Mesenchymal stem cell (in vitro differentiated cells and primary cell): ENCODE results near the gene GOLGA6L10. TPM values are rescaled to one million over a fixed set of nuclear protein-coding genes. Genes with fewer than 3 reads are reported as not detected.
"Not testable (repeated sequence)": the region's sequence is repeated elsewhere in the genome, so short reads cannot be mapped to it uniquely, and the experiment has no call there.

ENCODE experiments used
- DNase-seq: peaks from one replicate; pipeline ENCODE4 v3.0.0-alpha.2; 2013
- H2AFZ ChIP-seq: one replicate; pipeline ENCODE4 v1.6.1; 2013; ENCODE audit warnings: low read depth, mild to moderate bottlenecking, control low read depth, inconsistent platforms, low read length, moderate library complexity
- H2AK5ac ChIP-seq: 2 replicates; pipeline ENCODE4 v1.6.1; 2013; ENCODE audit warnings: low read length, moderate library complexity, mild to moderate bottlenecking, inconsistent platforms; ENCODE audit not compliant: severe bottlenecking
- H2BK120ac ChIP-seq: one replicate; pipeline ENCODE4 v1.6.1; 2013; ENCODE audit warnings: low read depth, mild to moderate bottlenecking, inconsistent platforms, low read length, moderate library complexity
- H2BK12ac ChIP-seq, 2 experiments: one replicate each; pipeline ENCODE4 v1.6.1; 2013; ENCODE audit warnings: inconsistent platforms in 2 of 2, low read length in 2 of 2, mild to moderate bottlenecking in 2 of 2, moderate library complexity in 2 of 2, control low read depth in 1 of 2
- H2BK15ac ChIP-seq: one replicate; pipeline ENCODE4 v1.6.1; 2013; ENCODE audit warnings: mild to moderate bottlenecking, low read depth, inconsistent platforms; ENCODE audit not compliant: poor library complexity, severe bottlenecking
- H2BK5ac ChIP-seq: 2 replicates; pipeline ENCODE4 v1.6.1; 2013; ENCODE audit warnings: low read depth, mild to moderate bottlenecking, low read length, control low read depth, inconsistent platforms; ENCODE audit not compliant: poor library complexity, severe bottlenecking
- H3K14ac ChIP-seq, 2 experiments: one replicate each; pipeline ENCODE4 v1.6.1; 2013; ENCODE audit warnings: inconsistent platforms in 2 of 2, low read length in 2 of 2, control low read depth in 1 of 2, mild to moderate bottlenecking in 1 of 2, moderate library complexity in 1 of 2
- H3K18ac ChIP-seq, 2 experiments: one replicate each; pipeline ENCODE4 v1.6.1; 2013; ENCODE audit warnings: inconsistent platforms in 2 of 2, low read length in 2 of 2, control low read depth in 1 of 2, low read depth in 1 of 2, mild to moderate bottlenecking in 1 of 2
- H3K23ac ChIP-seq, 2 experiments: one replicate each; pipeline ENCODE4 v1.6.1; 2013; ENCODE audit warnings: inconsistent platforms in 2 of 2, low read length in 2 of 2, mild to moderate bottlenecking in 2 of 2, moderate library complexity in 2 of 2, control low read depth in 1 of 2
- H3K27ac ChIP-seq: 2 replicates; pipeline ENCODE4 v1.5.1; 2013; ENCODE audit warnings: mild to moderate bottlenecking, moderate library complexity, low read length, control low read depth, inconsistent platforms; ENCODE audit not compliant: poor library complexity, severe bottlenecking
- H3K27me3 ChIP-seq, 2 experiments: 2 replicates each; pipeline versions ENCODE4 v1.6.1 to v1.7.0; 2013; ENCODE audit warnings: low read length in 2 of 2, mild to moderate bottlenecking in 2 of 2, moderate library complexity in 2 of 2, control low read depth in 1 of 2, inconsistent platforms in 1 of 2; ENCODE audit not compliant: control insufficient read depth in 1 of 2, insufficient read depth in 1 of 2
- H3K36me3 ChIP-seq, 2 experiments: 2 replicates each; pipeline versions ENCODE4 v1.6.1 to v1.7.0; 2013; ENCODE audit warnings: low read length in 2 of 2, control low read depth in 1 of 2, inconsistent platforms in 1 of 2, low read depth in 1 of 2, mild to moderate bottlenecking in 1 of 2; ENCODE audit not compliant: insufficient read depth in 2 of 2, control insufficient read depth in 1 of 2
- H3K4ac ChIP-seq, 2 experiments: one replicate each; pipeline ENCODE4 v1.6.1; 2013; ENCODE audit warnings: inconsistent platforms in 2 of 2, low read length in 2 of 2, mild to moderate bottlenecking in 2 of 2, moderate library complexity in 2 of 2, control low read depth in 1 of 2, low read depth in 1 of 2
- H3K4me1 ChIP-seq: 2 replicates; pipeline ENCODE4 v1.6.1; 2013; ENCODE audit warnings: low read depth, low read length, control low read depth; ENCODE audit not compliant: control insufficient read depth, insufficient read depth
- H3K4me2 ChIP-seq: 2 replicates; pipeline ENCODE4 v1.6.1; 2013; ENCODE audit warnings: low read length, mild to moderate bottlenecking, inconsistent platforms; ENCODE audit not compliant: poor library complexity, severe bottlenecking
- H3K4me3 ChIP-seq, 2 experiments: 2 replicates each; pipeline versions ENCODE4 v1.5.1 to v1.7.0; 2013; ENCODE audit warnings: low read length in 2 of 2, mild to moderate bottlenecking in 2 of 2, control low read depth in 1 of 2, low read depth in 1 of 2; ENCODE audit not compliant: insufficient read depth in 1 of 2
- H3K79me1 ChIP-seq: replicated peaks from 2 replicates; pipeline ENCODE4 v1.6.1; 2013; ENCODE audit warnings: mild to moderate bottlenecking, control low read depth, low read length, inconsistent platforms; ENCODE audit not compliant: poor library complexity, severe bottlenecking
- H3K9ac ChIP-seq: 2 replicates; pipeline ENCODE4 v1.7.0; 2013; ENCODE audit warnings: mild to moderate bottlenecking, low read length, moderate library complexity
- H3K9me3 ChIP-seq: 2 replicates; pipeline ENCODE4 v1.7.0; 2013; ENCODE audit warnings: mild to moderate bottlenecking, low read length; ENCODE audit not compliant: control insufficient read depth
- H4K8ac ChIP-seq: one replicate; pipeline ENCODE4 v1.6.1; 2013; ENCODE audit warnings: inconsistent platforms, mild to moderate bottlenecking, low read length, moderate library complexity
- H4K91ac ChIP-seq: one replicate; pipeline ENCODE4 v1.6.1; 2013; ENCODE audit warnings: mild to moderate bottlenecking, low read length, inconsistent platforms
- WGBS: methylation state at CpG from one replicate; pipeline ENCODE4 v1.1.7; 2013; ENCODE audit warnings: mixed read lengths; 5-methylcytosine and 5-hydroxymethylcytosine counted together
- polyA plus RNA-seq, 2 experiments: library from polyadenylated mRNA; stranded (reverse); fragments of 200-250 nt; gene quantifications; one replicate each; pipeline ENCODE4 v1.2.3, GENCODE V29; 2013

The GOLGA6L10 gene
- polyA plus RNA-seq (2013, experiment 1 of 2), result 0.33 TPM
- 0.36 TPM for polyA plus RNA-seq (2013, experiment 2 of 2)

DNA sequence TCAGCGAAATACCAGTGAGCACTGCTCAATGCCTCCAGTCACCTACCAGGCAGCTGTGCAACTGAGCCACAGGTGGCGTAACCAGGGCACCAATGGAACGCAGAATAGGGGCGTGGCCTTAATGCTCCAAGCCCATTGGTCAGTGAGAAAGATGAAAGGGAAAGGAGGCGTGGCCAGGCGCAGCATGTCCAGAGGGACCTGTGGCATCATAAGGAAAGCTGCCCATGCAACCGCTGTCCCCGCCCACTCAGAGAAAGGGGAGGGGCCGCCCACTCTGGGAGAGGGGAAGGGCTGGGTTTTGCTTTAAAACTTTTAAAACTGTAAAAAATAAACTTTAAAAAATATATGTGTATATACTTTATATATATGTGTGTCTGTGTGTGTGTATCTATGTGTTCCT, at the start of gene GOLGA6L10:
TSS of gene GOLGA6L10 (minus strand) at position 101 of the 400 bp plus-strand sequence. CDS start at position 1, 100 bp downstream.
- not testable (repeated sequence) for H3K14ac ChIP-seq, H4K91ac ChIP-seq, H3K27me3 ChIP-seq, H2BK120ac ChIP-seq, H3K79me1 ChIP-seq, H3K18ac ChIP-seq, H3K27ac ChIP-seq, DNase-seq, H2BK12ac ChIP-seq, H3K4ac ChIP-seq, H3K23ac ChIP-seq, H3K4me2 ChIP-seq, H3K9ac ChIP-seq, H2BK15ac ChIP-seq, H2AK5ac ChIP-seq, H3K36me3 ChIP-seq, H4K8ac ChIP-seq, H2BK5ac ChIP-seq, H3K4me1 ChIP-seq, H3K9me3 ChIP-seq, H2AFZ ChIP-seq, H3K4me3 ChIP-seq
- WGBS, result no CpG with 5 or more reads among the region's 9 CpGs

- Histone ChIP-seq H3K23ac (no peak overlapping the region), H3K79me1 (peaks cover 3% of the 10 kb centered on the region), H2BK120ac (no peak overlapping the region), H3K4me2 (no peak overlapping the region), H3K27ac (no peak overlapping the region), H4K8ac (no peak overlapping the region), H2AFZ (no peak overlapping the region), H2BK12ac (no peak overlapping the region), H2BK15ac (no peak overlapping the region), H2BK5ac (no peak overlapping the region), H3K9me3 (peaks cover 3% of the 10 kb centered on the region), H3K4me3 (no peak overlapping the region), H3K4ac (no peak overlapping the region), H3K18ac (no peak overlapping the region), H3K27me3 (no peaks in the 10 kb centered on the region), H3K14ac (no peak overlapping the region), H4K91ac (no peak overlapping the region), H2AK5ac (no peak overlapping the region), H3K36me3 (no peaks in the 10 kb centered on the region), H3K4me1 (no peaks in the 10 kb centered on the region), H3K9ac (no peak overlapping the region)
- DNase-seq, result no peak
- no CpG with 5 or more reads among the region's 1 CpG for WGBS
Measured at GRCh38 chr15:82398785-82399184, 49.5 kb upstream of the GOLGA6L10 start.

DNA sequence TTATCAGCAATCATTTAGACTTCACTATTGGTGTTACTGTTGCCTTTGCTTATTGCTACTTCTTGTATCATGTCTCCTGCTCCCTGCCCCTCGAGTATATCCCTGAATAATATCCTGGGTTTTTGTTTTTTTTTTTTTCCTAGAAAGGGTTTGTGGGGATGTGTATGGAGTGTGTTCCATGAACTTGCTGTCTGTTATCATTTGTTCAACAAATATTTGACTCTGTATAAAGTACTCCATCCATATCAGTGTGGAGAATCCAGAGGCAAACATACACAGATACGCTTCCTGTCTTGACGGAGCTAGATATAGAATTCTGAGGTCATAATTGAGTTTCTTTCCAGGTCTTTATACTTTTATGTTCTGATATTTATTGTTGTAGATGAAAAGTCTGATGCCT, 48.5 kb upstream of the GOLGA6L10 start:
- Histone ChIP-seq H2BK5ac (no peak overlapping the region), H4K8ac (no peak overlapping the region), H3K4me2 (no peak overlapping the region), H3K14ac (no peak overlapping the region), H3K36me3 (no peaks in the 10 kb centered on the region), H3K9ac (no peak overlapping the region), H3K4me1 (peaks cover 3% of the 10 kb centered on the region), H3K79me1 (peaks cover 3% of the 10 kb centered on the region), H3K4ac (no peak overlapping the region), H4K91ac (no peak overlapping the region), H3K27me3 (no peaks in the 10 kb centered on the region), H2BK120ac (no peak overlapping the region), H3K9me3 (peaks cover 3% of the 10 kb centered on the region), H3K27ac (no peak overlapping the region), H3K4me3 (no peak overlapping the region), H2AFZ (no peak overlapping the region), H3K23ac (no peak overlapping the region), H2AK5ac (no peak overlapping the region), H3K18ac (no peak overlapping the region), H2BK15ac (no peak overlapping the region), H2BK12ac (no peak overlapping the region)
- WGBS, result 94% methylated on average over 2 of the region's 3 CpGs
- DNase-seq, result no peak

- H3K79me1 ChIP-seq, H3K4me3 ChIP-seq, H4K8ac ChIP-seq, H2AFZ ChIP-seq, H2BK120ac ChIP-seq, H2BK5ac ChIP-seq, H3K36me3 ChIP-seq, H2AK5ac ChIP-seq, H3K4ac ChIP-seq, H3K27me3 ChIP-seq, H3K14ac ChIP-seq, H3K4me2 ChIP-seq, H3K18ac ChIP-seq, H3K9ac ChIP-seq, H2BK15ac ChIP-seq, H3K4me1 ChIP-seq, DNase-seq, H3K27ac ChIP-seq, H3K23ac ChIP-seq, H3K9me3 ChIP-seq, H4K91ac ChIP-seq, H2BK12ac ChIP-seq: not testable (repeated sequence)
- WGBS, result no CpG with 5 or more reads among the region's 4 CpGs
Measured at GRCh38 chr15:82395788-82396187, 46.5 kb upstream of the GOLGA6L10 start.
